PC-9 (cell line): Measurements from ENCODE around the gene EEPD1. TPM values are rescaled to one million over a fixed set of nuclear protein-coding genes. Genes with fewer than 3 reads are reported as not detected.

Experiments
- BruUV-seq: library from RNA; stranded (reverse); fragments of 400-500 nt; replicated peaks from 2 replicates; lab custom pipeline; 2021; lab: Mats Ljungman, UMichigan
- CTCF ChIA-PET: fragments of 300-600 bp; sonication (Branson Sonifier 250); formaldehyde crosslinking; loops from one replicate; lab custom pipeline; 2022; ENCODE audit warnings: antibody characterized with exemption; lab: Charles Lee
- POLR2A ChIA-PET: fragments of 300-600 bp; sonication (Branson Sonifier 250); formaldehyde crosslinking; loops from one replicate; lab custom pipeline; 2022; ENCODE audit warnings: antibody characterized with exemption; ENCODE audit not compliant: unreplicated experiment; lab: Charles Lee
- DNase-seq, 2 experiments: peaks; one replicate each; pipeline versions ENCODE4 v3.0.0 to v3.0.0-alpha.2; 2015 to 2022; ENCODE audit warnings: mixed read lengths in 1 of 2
- H2AFZ ChIP-seq: fragments of 200-600 bp; sonication (generic); 2 replicates; pipeline ENCODE4 v1.8.1; 2017; ENCODE audit warnings: antibody characterized with exemption
- H3F3A ChIP-seq: fragments of 200-600 bp; sonication (generic); 2 replicates; pipeline ENCODE4 v1.8.1; 2017; ENCODE audit warnings: antibody characterized with exemption, mild to moderate bottlenecking, low read depth; ENCODE audit not compliant: insufficient read depth
- H3K27ac ChIP-seq: fragments of 200-600 bp; sonication (generic); 2 replicates; pipeline ENCODE4 v1.6.1; 2016; ENCODE audit warnings: mixed run types
- H3K27me3 ChIP-seq: fragments of 200-600 bp; sonication (generic); 2 replicates; pipeline ENCODE4 v1.6.1; 2016; ENCODE audit warnings: low read depth, mixed run types; ENCODE audit not compliant: insufficient read depth
- H3K36me3 ChIP-seq: fragments of 200-600 bp; sonication (generic); 2 replicates; pipeline ENCODE4 v1.6.1; 2016; ENCODE audit warnings: low read depth, mixed run types
- H3K4me1 ChIP-seq: fragments of 200-600 bp; sonication (generic); replicated peaks from 2 replicates; pipeline ENCODE4 v1.6.1; 2016; ENCODE audit warnings: mixed run types; ENCODE audit not compliant: insufficient read depth
- H3K4me2 ChIP-seq: fragments of 200-600 bp; sonication (generic); 2 replicates; pipeline ENCODE4 v1.6.1; 2017; ENCODE audit warnings: mixed run types
- H3K4me3 ChIP-seq: fragments of 200-600 bp; sonication (generic); 2 replicates; pipeline ENCODE4 v1.6.1; 2016; ENCODE audit warnings: mixed run types
- H3K79me2 ChIP-seq: fragments of 200-600 bp; sonication (generic); 2 replicates; pipeline ENCODE4 v1.6.1; 2017; ENCODE audit warnings: low read depth, mixed run types
- H3K9me2 ChIP-seq: fragments of 200-600 bp; sonication (generic); 2 replicates; pipeline ENCODE4 v1.8.1; 2017; ENCODE audit warnings: mild to moderate bottlenecking; ENCODE audit not compliant: insufficient read depth
- H3K9me3 ChIP-seq: fragments of 200-600 bp; sonication (generic); 2 replicates; pipeline ENCODE4 v1.8.1; 2016; ENCODE audit warnings: low read depth; ENCODE audit not compliant: insufficient read depth
- H4K20me1 ChIP-seq: fragments of 200-600 bp; sonication (generic); 2 replicates; pipeline ENCODE4 v1.8.1; 2017; ENCODE audit not compliant: insufficient read depth
- EZH2 ChIP-seq: fragments of 200-600 bp; sonication (generic); IDR thresholded peaks from 2 replicates; pipeline ENCODE4 v1.8.0; 2017; ENCODE audit warnings: antibody characterized with exemption, low read depth
- intact Hi-C: fragments of 100-400 bp; cut with micrococcal nuclease; formaldehyde crosslinking; loops from one replicate; pipeline ENCODE4 v1.10.0; 2022; ENCODE audit not compliant: unreplicated experiment
- total RNA-seq: library from RNA; stranded (reverse); gene quantifications from 2 replicates; pipeline ENCODE4 v1.2.3, GENCODE V29; 2021
- TF ChIP-seq, protein P1 (sequence below): fragments of 200-600 bp; sonication (generic); conservative IDR thresholded peaks from 2 replicates; pipeline ENCODE4 v1.6.1; 2017; ENCODE audit warnings: mixed run types, antibody characterized with exemption, mild to moderate bottlenecking, moderate library complexity

Gene EEPD1
- total RNA-seq, 1 experiment from 2014 or later, result 6.0 TPM

GRCh38 chr7:36278620-36279172 is 125.6 kb downstream of the EEPD1 start:
- Histone ChIP-seq H3F3A (peaks cover 30% of the 10 kb centered on the region), H3K9me3 (no peaks in the 10 kb centered on the region), H3K27ac (no peak overlapping the region), H3K4me2 (0 out of 2 replicates have a peak overlapping the region, but pooled peaks have one; percentile 6), H4K20me1 (no peaks in the 10 kb centered on the region), H3K27me3 (no peaks in the 10 kb centered on the region), H2AFZ (no peak overlapping the region), H3K79me2 (peaks cover 17% of the 10 kb centered on the region; the same call in 1 of the 2 replicates), H3K9me2 (no peaks in the 10 kb centered on the region), H3K4me3 (no peak overlapping the region), H3K4me1 (peaks cover 63% of the 10 kb centered on the region), H3K36me3 (no peaks in the 10 kb centered on the region)
- DNase-seq, result peak in 1 of 2 experiments; percentile 67
- intact Hi-C loops, result no loop called here
- no TSS peak for BruUV-seq
- ChIA-PET POLR2A (interaction anchor here (0.6 kb wide), 1 partner anchor 286 kb away, joined by 3 read pairs; no protein-coding TSS in a partner anchor), CTCF (no interaction called here)
- TF ChIP-seq EZH2, result no peak
- TF ChIP-seq, protein P1, sequence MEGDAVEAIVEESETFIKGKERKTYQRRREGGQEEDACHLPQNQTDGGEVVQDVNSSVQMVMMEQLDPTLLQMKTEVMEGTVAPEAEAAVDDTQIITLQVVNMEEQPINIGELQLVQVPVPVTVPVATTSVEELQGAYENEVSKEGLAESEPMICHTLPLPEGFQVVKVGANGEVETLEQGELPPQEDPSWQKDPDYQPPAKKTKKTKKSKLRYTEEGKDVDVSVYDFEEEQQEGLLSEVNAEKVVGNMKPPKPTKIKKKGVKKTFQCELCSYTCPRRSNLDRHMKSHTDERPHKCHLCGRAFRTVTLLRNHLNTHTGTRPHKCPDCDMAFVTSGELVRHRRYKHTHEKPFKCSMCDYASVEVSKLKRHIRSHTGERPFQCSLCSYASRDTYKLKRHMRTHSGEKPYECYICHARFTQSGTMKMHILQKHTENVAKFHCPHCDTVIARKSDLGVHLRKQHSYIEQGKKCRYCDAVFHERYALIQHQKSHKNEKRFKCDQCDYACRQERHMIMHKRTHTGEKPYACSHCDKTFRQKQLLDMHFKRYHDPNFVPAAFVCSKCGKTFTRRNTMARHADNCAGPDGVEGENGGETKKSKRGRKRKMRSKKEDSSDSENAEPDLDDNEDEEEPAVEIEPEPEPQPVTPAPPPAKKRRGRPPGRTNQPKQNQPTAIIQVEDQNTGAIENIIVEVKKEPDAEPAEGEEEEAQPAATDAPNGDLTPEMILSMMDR, result no peak

GRCh38 chr7:36279200-36279925 is 126.3 kb downstream of the EEPD1 start:
- ChIA-PET POLR2A (interaction anchor here (0.6 kb wide), 1 partner anchor 287 kb away, joined by 3 read pairs; no protein-coding TSS in a partner anchor), CTCF (no interaction called here)
- no peaks in the 10 kb centered on the region for H4K20me1 ChIP-seq
- no peaks in the 10 kb centered on the region for H3K27me3 ChIP-seq
- H3K27ac ChIP-seq, result no peak overlapping the region
- BruUV-seq, result no TSS peak
- no peak overlapping the region for H3K4me3 ChIP-seq
- H3K4me1 ChIP-seq, result peaks cover 58% of the 10 kb centered on the region
- no peaks in the 10 kb centered on the region for H3K36me3 ChIP-seq
- H3K4me2 ChIP-seq, result 0 out of 2 replicates have a peak overlapping the region, but pooled peaks have one; percentile 76
- peaks cover 16% of the 10 kb centered on the region; the same call in 1 of the 2 replicates for H3K79me2 ChIP-seq
- H3K9me2 ChIP-seq, result no peaks in the 10 kb centered on the region
- intact Hi-C loops, result no loop called here
- peak in 1 of 2 experiments; percentile 31 for DNase-seq
- TF ChIP-seq EZH2, result no peak
- no peak overlapping the region for H2AFZ ChIP-seq
- H3F3A ChIP-seq, result peaks cover 30% of the 10 kb centered on the region
- no peaks in the 10 kb centered on the region for H3K9me3 ChIP-seq

GRCh38 chr7:36279926-36280315 is 126.9 kb downstream of the EEPD1 start:
- peaks cover 30% of the 10 kb centered on the region for H3F3A ChIP-seq
- H3K4me2 ChIP-seq, result peak overlapping the region; percentile 76
- no peaks in the 10 kb centered on the region for H3K9me3 ChIP-seq
- H3K36me3 ChIP-seq, result no peaks in the 10 kb centered on the region
- POLR2A ChIA-PET, result no interaction called here
- intact Hi-C loops, result loop anchor here (2.0 kb wide), 1 partner anchor 73 kb away; no protein-coding TSS in a partner anchor
- CTCF ChIA-PET, result no interaction called here
- no peak for TF ChIP-seq EZH2
- TF ChIP-seq, protein P1, result no peak
- H3K9me2 ChIP-seq, result no peaks in the 10 kb centered on the region
- H3K4me3 ChIP-seq, result no peak overlapping the region
- DNase-seq, result no peak
- H4K20me1 ChIP-seq, result no peaks in the 10 kb centered on the region
- peak overlapping the region; percentile 67 for H3K27ac ChIP-seq
- H2AFZ ChIP-seq, result no peak overlapping the region
- peaks cover 16% of the 10 kb centered on the region; the same call in 1 of the 2 replicates for H3K79me2 ChIP-seq
- peaks cover 61% of the 10 kb centered on the region for H3K4me1 ChIP-seq
- no TSS peak for BruUV-seq
- no peaks in the 10 kb centered on the region for H3K27me3 ChIP-seq
